Uterus (tissue), 4 donors: Measurements from ENCODE around the gene EIF3F. TPM values are rescaled to one million over a fixed set of nuclear protein-coding genes. Genes with fewer than 3 reads are reported as not detected.

Experiments
- DNase-seq, 2 donors: peaks; one replicate each; pipeline ENCODE4 v3.0.0-alpha.2; 2019 to 2020
- H3K27ac ChIP-seq, 2 donors: fragments of 200-600 bp; sonication (generic); 1 replicate in 1 of 2; 2 replicates in 1 of 2; pipeline ENCODE4 v1.5.1; 2016 to 2018
- H3K27me3 ChIP-seq, 2 donors: fragments of 200-600 bp; sonication (generic); one replicate each; pipeline ENCODE4 v1.5.1; 2018 to 2019; ENCODE audit warnings: control low read depth in 1 of 2
- H3K36me3 ChIP-seq, 2 donors: fragments of 200-600 bp; sonication (generic); one replicate each; pipeline ENCODE4 v1.5.1; 2019; ENCODE audit warnings: control low read depth in 1 of 2
- H3K4me1 ChIP-seq, 2 donors: fragments of 200-600 bp; sonication (generic); one replicate each; pipeline ENCODE4 v1.5.1; 2018 to 2019; ENCODE audit warnings: control low read depth in 1 of 2
- H3K4me3 ChIP-seq, 2 donors: fragments of 200-600 bp; sonication (generic); 1 replicate in 1 of 2; 2 replicates in 1 of 2; pipeline ENCODE4 v1.5.1; 2018 to 2019; ENCODE audit warnings: mild to moderate bottlenecking in 1 of 2
- H3K9me3 ChIP-seq, 2 donors: fragments of 200-600 bp; sonication (generic); one replicate each; pipeline ENCODE4 v1.5.1; 2019; ENCODE audit warnings: control low read depth in 1 of 2
- POLR2A ChIP-seq, 2 donors: fragments of 450-650 bp; IDR thresholded peaks; one replicate each; pipeline ENCODE4 v1.6.1; 2016; ENCODE audit warnings: antibody characterized with exemption in 2 of 2, mild to moderate bottlenecking in 1 of 2, moderate library complexity in 1 of 2
- intact Hi-C: fragments of 100-400 bp; cut with DNase I; formaldehyde crosslinking; loops from one replicate; pipeline ENCODE4 v1.15.1; 2023; ENCODE audit warnings: low total_unique reads
- total RNA-seq, 4 donors: library from RNA; depleted of rRNA in 3 of 4; stranded (reverse); fragments of >200 nt in 3 of 4; gene quantifications; one replicate each; pipeline versions ENCODE4 v1.1.0 to v1.2.4, GENCODE V29; 2014 to 2023
- TF ChIP-seq, protein P1 (sequence below), 4 experiments: fragments of 200-600 bp in 2 of 4; fragments of 450-650 bp in 2 of 4; sonication (generic) in 2 of 4; IDR thresholded peaks; one replicate each; pipeline ENCODE4 v1.5.1; 2016 to 2019; ENCODE audit warnings: antibody characterized with exemption in 4 of 4, mild to moderate bottlenecking in 2 of 4, moderate library complexity in 1 of 4
- donor health status: DM: yes; HTN: yes; CAD: no.

Gene EIF3F
- total RNA-seq, 4 donors from 2014 or later: 97.9 to 261 (median 213) TPM

DNA sequence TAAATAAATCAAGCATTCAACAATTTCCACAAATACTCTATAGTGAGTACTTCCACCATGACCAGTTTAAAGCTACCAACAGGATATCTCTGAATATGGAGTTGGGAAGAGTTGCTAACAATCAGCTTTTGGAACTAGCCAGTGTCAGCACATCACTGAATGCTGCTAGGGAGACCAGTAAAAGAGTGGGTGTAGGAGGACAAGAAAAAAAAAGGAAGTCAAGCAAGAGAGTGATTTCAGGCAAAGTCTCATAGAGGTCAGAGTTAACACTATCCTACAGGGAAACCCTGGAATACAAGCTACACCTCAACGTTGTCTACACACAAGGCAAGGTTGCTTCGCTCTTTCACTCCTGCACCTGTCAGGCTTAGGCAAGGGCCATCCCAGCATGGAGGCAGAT lies 24.2 kb downstream of the EIF3F start:
- Histone ChIP-seq H3K27ac (no peak overlapping the region), H3K9me3 (no peaks in the 10 kb centered on the region), H3K4me3 (no peak overlapping the region), H3K36me3 (no peaks in the 10 kb centered on the region), H3K4me1 (no peaks in the 10 kb centered on the region), H3K27me3 (no peaks in the 10 kb centered on the region)
- no peak for DNase-seq
- TF ChIP-seq, protein P1, sequence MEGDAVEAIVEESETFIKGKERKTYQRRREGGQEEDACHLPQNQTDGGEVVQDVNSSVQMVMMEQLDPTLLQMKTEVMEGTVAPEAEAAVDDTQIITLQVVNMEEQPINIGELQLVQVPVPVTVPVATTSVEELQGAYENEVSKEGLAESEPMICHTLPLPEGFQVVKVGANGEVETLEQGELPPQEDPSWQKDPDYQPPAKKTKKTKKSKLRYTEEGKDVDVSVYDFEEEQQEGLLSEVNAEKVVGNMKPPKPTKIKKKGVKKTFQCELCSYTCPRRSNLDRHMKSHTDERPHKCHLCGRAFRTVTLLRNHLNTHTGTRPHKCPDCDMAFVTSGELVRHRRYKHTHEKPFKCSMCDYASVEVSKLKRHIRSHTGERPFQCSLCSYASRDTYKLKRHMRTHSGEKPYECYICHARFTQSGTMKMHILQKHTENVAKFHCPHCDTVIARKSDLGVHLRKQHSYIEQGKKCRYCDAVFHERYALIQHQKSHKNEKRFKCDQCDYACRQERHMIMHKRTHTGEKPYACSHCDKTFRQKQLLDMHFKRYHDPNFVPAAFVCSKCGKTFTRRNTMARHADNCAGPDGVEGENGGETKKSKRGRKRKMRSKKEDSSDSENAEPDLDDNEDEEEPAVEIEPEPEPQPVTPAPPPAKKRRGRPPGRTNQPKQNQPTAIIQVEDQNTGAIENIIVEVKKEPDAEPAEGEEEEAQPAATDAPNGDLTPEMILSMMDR (IDR thresholded peaks at IDR 0.05): no peak
- no peak for TF ChIP-seq POLR2A (IDR thresholded peaks at IDR 0.05)
- intact Hi-C loops: no loop called here

DNA sequence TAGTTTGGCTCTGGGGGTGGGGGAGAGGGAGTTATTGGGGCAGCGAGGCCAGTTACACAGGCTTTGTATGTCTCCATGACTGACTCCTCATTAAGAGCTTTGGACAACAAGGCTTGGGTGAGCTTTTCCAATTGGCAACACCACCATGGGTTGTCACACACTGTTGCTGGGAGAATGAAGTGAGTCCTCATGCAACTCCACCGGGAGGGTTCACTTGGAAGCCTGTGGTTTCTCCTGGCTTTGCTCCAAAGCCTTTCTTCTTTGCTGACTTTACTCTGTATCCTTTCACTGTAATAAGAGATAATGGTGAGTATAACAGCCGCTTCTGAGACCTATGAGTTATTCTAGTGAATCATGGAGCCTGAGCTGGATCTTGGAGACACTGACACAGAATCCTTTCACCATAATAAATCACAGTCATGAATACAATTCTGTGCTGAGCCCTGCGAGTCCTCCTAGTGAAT lies 24.9 kb downstream of the EIF3F start:
- Histone ChIP-seq H3K9me3 (no peaks in the 10 kb centered on the region), H3K36me3 (no peaks in the 10 kb centered on the region), H3K27me3 (no peaks in the 10 kb centered on the region), H3K27ac (no peak overlapping the region), H3K4me1 (no peaks in the 10 kb centered on the region), H3K4me3 (no peak overlapping the region)
- TF ChIP-seq POLR2A (IDR thresholded peaks at IDR 0.05): no peak
- TF ChIP-seq, protein P1 (IDR thresholded peaks at IDR 0.05): no peak
- intact Hi-C loops: no loop called here
- DNase-seq: no peak

DNA sequence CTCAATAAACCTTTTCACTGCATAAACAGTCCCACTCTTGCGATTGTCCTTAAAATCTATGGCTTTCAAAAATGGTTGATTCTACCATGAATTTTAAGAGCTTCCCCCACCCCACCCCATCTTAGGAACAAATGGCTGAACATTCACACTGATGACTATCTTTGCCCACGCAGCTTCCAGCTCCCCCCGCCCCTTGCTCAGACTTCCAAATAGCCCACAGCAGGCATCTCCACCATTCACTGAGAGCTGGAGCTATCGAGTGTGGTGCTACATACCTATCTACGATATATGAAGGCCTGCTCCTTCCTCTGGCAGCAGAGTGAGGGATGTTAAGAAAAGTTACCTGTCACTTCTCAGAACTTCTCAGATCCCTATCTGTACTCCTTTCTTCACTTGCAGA lies 26.7 kb downstream of the EIF3F start:
- no peaks in the 10 kb centered on the region for H3K36me3 ChIP-seq
- peaks cover 0 to 4% of the 10 kb centered on the region in 2 donors for H3K4me1 ChIP-seq
- no peak for DNase-seq
- H3K4me3 ChIP-seq: no peak overlapping the region
- no peaks in the 10 kb centered on the region for H3K9me3 ChIP-seq
- no peak for TF ChIP-seq POLR2A (IDR thresholded peaks at IDR 0.05)
- TF ChIP-seq, protein P1 (IDR thresholded peaks at IDR 0.05): no peak
- H3K27me3 ChIP-seq: no peaks in the 10 kb centered on the region
- H3K27ac ChIP-seq: no peak overlapping the region
- intact Hi-C loops: no loop called here

DNA sequence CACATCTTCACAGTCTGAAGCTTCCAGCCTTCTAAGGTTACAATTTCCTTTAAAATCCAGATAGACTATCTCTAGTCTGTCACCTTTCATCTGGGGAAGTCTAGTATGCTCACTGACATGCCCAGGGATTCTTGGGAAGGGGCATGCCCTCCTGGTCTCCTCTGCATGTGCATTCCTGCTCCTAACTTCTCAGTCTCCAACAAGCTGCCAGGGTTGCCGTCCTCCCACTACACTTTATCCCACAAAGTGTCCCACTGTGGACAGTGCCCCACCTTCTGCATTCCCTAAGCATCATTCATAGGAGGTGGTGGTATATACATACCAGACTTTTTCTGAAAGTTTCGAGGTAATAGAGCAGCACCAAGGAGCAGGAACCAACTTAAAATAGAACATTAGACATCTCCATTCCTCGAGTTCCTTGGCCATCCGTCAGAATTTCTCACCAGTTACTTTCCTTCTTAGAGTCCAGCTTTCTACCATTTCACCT lies 28.7 kb downstream of the EIF3F start:
- H3K4me3 ChIP-seq: no peak overlapping the region
- TF ChIP-seq, protein P1 (IDR thresholded peaks at IDR 0.05): no peak
- TF ChIP-seq POLR2A (IDR thresholded peaks at IDR 0.05): no peak
- H3K27me3 ChIP-seq: no peaks in the 10 kb centered on the region
- H3K36me3 ChIP-seq: no peaks in the 10 kb centered on the region
- no peaks in the 10 kb centered on the region for H3K9me3 ChIP-seq
- DNase-seq: no peak
- peaks cover 0 to 4% of the 10 kb centered on the region in 2 donors for H3K4me1 ChIP-seq
- intact Hi-C loops: no loop called here
- no peak overlapping the region for H3K27ac ChIP-seq

DNA sequence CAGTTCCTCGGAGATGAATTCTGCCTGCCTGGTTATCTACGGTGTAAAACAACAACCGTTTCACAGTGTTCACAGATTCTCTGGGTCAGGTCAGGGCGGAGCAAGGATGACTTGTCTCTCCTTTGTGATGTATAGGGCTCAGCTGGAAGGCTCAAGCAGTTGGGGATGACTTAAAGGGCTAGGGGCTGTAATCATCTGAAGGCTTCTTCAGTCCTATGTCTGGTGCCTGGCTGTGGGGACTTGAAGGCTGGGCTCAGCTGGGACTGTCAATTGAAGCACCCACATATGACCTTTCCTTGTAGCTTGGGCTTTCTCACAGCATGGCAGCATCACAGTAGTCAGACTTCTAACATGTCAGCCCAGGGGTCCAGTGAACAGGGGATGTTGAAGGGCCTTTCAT lies 29.3 kb downstream of the EIF3F start:
- Histone ChIP-seq H3K4me1 (peaks cover 0 to 4% of the 10 kb centered on the region in 2 donors), H3K36me3 (no peaks in the 10 kb centered on the region), H3K9me3 (no peaks in the 10 kb centered on the region), H3K27ac (no peak overlapping the region), H3K4me3 (no peak overlapping the region), H3K27me3 (no peaks in the 10 kb centered on the region)
- intact Hi-C loops: no loop called here
- TF ChIP-seq, protein P1 (IDR thresholded peaks at IDR 0.05): no peak
- TF ChIP-seq POLR2A (IDR thresholded peaks at IDR 0.05): no peak
- DNase-seq: no peak
